ENCODE data around the gene CTNND2. TPM values are rescaled to one million over a fixed set of nuclear protein-coding genes. Genes with fewer than 3 reads are reported as not detected.

The CTNND2 gene
- total RNA-seq, 2 donors from 2014 or later = not detected

DNA sequence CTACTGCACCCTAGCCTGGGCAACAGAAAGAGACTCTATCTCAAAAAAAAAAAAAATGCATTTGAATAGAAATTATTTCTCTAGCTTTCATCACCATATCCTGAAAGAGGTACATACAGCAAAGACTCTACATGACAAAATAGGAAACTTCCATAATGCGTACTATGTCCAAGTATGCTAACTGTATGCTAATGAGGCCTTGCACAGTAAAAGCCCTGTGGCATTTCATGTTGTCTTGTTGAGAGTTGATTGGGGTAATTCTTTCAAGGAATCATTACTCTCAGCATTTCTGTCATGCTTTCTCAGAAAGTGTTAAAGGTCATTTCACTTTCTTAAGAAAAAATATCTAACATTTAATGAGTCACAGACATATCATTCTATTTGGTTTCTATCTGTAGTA lies 393.4 kb downstream of the CTNND2 start:
- DNase-seq (ENCODE audit: low spot score in 2 of 2) = no peak
- no peak overlapping the region for H3K27ac Mint-ChIP-seq
- no peaks in the 10 kb centered on the region for H3K9me3 Mint-ChIP-seq
- no peak for ATAC-seq
- H3K36me3 Mint-ChIP-seq = no peaks in the 10 kb centered on the region

DNA sequence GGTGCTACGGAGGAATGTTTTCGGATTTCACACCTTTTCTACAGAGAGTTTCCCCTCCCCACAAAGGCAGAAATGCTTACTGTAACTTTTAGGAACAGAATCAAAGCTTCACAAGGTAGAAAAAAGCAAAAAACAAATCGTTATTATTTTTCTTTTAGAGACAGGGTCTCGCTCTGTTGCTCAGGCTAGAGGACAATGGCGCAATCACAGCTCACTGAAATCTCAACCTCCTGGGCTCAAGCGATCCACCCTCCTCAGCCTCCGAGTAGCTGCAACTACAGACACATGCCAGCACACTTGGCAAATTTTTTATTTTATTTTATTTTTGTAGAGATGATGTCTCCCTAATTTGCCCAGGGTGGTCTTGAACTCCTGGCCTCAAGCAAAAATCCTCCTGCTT lies 394.5 kb downstream of the CTNND2 start:
- no peaks in the 10 kb centered on the region for H3K36me3 Mint-ChIP-seq
- DNase-seq (ENCODE audit: low spot score in 2 of 2) (no peak), ATAC-seq (no peak)
- H3K9me3 Mint-ChIP-seq = no peaks in the 10 kb centered on the region
- no peak overlapping the region for H3K27ac Mint-ChIP-seq

DNA sequence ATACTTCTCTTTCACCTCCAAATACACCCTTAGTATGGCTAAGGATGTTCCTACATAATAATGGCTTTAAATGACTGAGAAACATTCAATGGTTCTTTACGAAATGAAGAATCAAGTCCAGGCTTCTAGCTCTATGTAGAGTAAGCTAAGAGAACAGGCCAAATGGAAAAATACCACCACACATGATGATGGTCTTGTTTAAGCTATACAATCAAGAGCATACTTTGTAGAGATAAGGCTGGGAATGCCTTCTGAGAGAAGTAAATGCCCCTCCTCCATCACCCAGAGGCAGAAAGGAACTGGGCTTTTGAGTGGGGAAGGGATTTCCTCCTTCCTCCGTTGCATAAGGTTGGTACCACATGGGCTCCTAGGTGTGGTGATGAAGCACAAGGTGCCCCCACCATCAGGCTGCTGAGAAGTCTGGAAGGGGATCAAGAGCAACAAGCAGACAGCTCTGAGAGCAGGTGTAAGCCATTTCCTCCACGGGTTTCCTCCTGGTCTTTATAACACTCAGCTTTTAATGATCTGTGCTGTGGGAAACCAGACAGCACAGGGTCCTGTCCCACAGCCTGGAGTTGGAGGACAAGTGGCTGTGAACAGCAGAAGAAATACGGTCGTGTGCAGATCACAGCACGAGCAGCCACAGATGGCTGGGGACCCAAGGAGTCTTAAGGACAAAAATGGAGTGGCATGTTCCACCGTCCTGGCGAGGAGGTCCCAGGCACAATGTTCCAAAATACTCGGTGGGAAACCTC lies 396.9 kb downstream of the CTNND2 start:
- Mint-ChIP-seq H3K9me3 (no peaks in the 10 kb centered on the region), H3K27ac (no peak overlapping the region), H3K36me3 (no peaks in the 10 kb centered on the region)
- ATAC-seq = no peak
- no peak for DNase-seq (ENCODE audit: low spot score in 2 of 2)

DNA sequence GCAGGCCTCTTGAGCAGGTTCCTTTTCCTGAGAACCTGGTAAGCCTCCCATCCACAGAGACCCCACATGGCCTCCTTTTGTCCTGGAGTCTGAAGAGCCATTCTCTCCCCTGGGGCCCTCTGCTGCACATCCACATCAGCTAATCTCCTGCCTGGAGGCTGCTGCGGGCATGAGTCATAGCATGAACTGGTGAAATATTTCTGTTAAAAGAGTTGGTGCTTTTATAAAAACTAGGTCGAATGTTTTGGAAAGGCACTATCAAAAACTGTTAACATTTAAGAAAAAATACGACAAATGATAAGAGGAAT lies 399.4 kb downstream of the CTNND2 start:
- H3K27ac Mint-ChIP-seq = no peak overlapping the region
- DNase-seq (ENCODE audit: low spot score in 2 of 2) (no peak), ATAC-seq (no peak)
- H3K36me3 Mint-ChIP-seq = no peaks in the 10 kb centered on the region
- H3K9me3 Mint-ChIP-seq = no peaks in the 10 kb centered on the region

DNA sequence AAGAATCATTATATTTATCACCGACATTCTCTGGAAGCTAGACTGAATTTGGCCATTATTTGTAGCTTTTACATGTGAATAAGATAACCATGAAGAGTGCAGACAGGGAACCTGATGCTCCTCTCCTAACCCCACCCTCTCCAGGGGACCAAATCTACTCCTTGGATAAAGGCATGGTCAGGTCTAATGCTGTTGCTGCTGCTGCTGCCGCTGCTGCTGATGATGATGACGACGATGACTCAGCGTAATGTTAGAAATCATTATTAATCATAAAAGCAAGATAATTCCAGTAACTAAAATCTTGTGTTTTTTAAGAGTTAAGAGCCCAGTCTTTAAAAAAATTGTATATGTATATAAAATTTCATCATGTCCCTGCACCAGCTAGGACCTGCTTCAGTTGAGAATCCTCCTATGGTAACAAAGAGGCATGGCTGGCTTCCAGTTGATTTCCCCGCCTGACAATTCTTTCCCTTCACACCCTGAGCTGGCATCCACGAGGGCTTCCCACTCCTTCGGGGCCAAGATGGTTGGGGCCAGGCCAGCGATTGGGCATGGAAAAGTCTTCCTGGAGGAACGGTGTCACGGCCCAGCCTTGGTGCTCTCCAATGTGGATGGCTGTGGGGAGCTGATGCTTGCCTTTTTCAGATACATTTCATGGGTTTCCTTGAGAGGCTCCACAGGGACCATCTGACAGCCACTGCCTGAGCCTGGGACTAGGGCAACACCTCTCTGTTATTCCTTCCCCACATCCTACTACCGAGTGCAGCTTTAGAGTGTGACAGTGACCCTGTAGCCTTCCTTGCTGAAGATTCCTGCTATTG lies 400.0 kb downstream of the CTNND2 start:
- H3K36me3 Mint-ChIP-seq = no peaks in the 10 kb centered on the region
- H3K9me3 Mint-ChIP-seq = no peaks in the 10 kb centered on the region
- no peak for DNase-seq (ENCODE audit: low spot score in 2 of 2)
- ATAC-seq = no peak
- H3K27ac Mint-ChIP-seq = no peak overlapping the region

DNA sequence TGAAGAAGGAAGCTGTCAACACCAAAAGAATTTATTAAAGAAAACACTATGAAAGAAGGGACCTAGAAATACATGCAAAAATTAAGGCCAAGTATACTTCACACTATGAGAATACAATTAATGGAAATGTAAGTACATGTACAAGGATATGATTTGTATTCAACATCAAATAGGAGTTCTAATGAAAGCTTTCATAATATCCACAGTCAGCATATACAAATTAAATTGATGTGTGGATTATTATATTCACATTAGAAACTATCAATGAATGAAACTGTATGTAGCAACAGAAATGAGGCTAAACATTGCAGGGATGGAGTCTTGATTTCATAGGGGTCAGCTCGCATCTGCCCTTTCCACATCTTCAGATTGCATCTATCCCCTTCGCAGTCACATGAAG lies 401.5 kb downstream of the CTNND2 start:
- ATAC-seq (no peak), DNase-seq (ENCODE audit: low spot score in 2 of 2) (no peak)
- no peak overlapping the region for H3K27ac Mint-ChIP-seq
- no peaks in the 10 kb centered on the region for H3K36me3 Mint-ChIP-seq
- H3K9me3 Mint-ChIP-seq = no peaks in the 10 kb centered on the region

DNA sequence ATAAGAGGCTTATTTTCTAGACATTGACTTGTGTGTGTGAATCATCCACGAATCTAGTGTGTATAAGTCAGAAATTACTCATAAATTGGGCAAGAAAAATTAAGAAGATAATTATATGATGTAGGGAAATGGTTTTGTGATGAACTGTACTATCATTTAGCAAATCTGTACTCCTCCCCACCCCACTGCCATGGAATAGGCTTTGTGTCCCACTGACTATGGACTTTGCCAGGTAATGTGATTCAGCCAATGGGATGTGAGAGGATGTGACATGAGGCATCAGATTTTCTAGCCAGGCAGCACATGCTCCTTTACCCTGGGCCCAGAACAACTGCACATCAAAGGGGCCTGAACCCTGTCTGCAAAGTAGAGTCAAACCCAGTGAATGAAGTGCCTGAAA lies 406.6 kb downstream of the CTNND2 start:
- DNase-seq (ENCODE audit: low spot score in 2 of 2) = no peak
- no peak for ATAC-seq
- Mint-ChIP-seq H3K27ac (no peak overlapping the region), H3K36me3 (no peaks in the 10 kb centered on the region), H3K9me3 (no peaks in the 10 kb centered on the region)

DNA sequence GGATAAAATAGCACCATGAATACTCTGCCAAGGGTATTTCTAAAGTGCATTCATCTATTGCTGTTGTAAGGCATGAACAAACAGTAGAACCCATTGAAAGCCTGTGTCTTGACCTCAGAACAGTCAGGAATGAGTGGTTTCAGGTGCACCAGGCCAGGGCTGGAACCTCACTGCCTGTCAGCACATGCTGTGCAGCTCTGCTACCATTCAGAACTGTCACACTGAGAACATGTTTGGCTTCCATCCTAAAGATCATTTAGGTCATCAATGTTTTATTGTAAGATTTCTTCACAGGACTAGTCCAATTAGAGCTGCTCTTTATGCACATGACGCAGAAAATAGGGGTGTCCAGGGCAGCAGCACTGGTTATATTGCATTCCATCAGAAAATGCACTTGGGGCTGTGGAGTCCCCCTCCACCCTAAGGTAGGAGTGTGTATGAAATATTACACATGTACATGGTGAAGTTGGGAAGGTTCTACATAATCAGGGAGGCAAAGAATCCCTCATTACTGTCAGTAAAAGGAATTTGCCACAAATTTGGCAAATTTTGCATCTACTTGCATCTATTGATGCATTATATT lies 408.0 kb downstream of the CTNND2 start:
- Mint-ChIP-seq H3K9me3 (no peaks in the 10 kb centered on the region), H3K27ac (no peak overlapping the region), H3K36me3 (no peaks in the 10 kb centered on the region)
- DNase-seq (ENCODE audit: low spot score in 2 of 2) (no peak), ATAC-seq (no peak)

DNA sequence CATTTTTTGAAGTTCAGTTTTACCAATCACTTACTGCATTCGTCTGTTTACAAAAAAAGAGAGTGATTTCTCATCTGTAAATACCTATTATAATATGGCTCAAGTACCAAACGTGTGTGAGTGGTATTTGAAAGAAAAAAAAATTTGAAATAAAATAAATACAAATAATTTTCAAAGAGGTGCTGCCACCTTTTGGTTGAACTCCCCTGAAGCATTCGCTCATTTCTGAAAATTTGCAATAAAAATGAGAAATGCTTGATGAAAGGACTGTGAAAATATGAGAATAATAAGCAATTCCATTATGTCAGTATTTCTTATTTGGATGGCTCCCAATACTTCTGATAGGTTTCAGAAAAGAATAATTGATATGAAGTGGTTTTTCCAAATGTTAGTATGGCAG lies 409.9 kb downstream of the CTNND2 start:
- no peaks in the 10 kb centered on the region for H3K9me3 Mint-ChIP-seq
- DNase-seq (ENCODE audit: low spot score in 2 of 2) = no peak
- H3K36me3 Mint-ChIP-seq = no peaks in the 10 kb centered on the region
- no peak overlapping the region for H3K27ac Mint-ChIP-seq
- no peak for ATAC-seq

DNA sequence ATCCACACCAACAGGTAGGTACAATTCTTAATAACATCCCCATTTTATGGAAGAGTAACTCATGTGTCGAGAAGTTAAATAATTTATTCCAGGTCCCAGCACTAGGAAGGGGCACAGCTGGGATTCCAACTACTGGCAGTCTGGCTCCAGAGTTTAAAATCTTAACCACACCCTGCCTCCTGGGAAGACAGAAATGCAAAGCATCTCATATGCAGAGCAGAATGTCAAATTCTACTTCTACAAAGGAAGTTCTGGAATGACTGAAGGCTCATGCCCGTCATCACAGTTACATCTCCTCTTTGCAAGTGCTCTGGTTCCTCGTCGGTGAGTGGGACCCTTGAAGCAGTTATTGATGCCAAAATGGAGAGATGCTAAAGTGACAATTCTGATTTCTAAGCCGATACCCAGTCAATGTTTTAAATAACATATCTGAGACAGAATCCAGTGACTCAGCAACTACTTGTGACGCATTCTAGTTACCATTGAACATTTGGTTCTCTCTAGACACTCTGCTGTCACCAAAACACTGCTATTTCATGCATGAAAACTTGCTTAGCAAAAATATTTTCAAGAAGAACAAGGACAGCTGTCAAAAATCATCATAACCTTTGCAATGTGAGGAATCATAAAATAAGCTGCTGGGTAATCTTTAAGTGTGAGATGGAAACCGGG lies 412.7 kb downstream of the CTNND2 start:
- no peak for DNase-seq (ENCODE audit: low spot score in 2 of 2)
- Mint-ChIP-seq H3K9me3 (no peaks in the 10 kb centered on the region), H3K36me3 (no peaks in the 10 kb centered on the region), H3K27ac (no peak overlapping the region)
- no peak for ATAC-seq

DNA sequence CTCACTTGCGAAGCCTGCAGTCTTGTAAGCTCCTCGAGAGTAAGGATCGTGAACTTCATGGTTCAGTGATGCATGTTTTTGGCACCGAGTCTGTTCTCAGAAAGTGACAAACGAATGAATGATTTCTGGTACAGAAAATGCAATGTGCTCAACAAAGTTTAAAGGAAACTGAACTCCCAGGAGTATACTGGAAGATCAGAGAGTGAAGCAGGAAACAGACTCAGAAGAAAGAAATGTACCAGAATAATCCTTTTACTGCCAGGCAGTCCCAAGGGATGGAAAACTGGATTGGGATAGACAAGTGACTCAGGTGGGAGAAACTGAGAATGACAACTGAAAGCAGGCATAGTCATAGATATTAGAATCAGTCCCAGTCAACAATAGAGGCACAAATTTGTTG lies 420.6 kb downstream of the CTNND2 start:
- Mint-ChIP-seq H3K36me3 (peaks cover 0 to 8% of the 10 kb centered on the region in 2 donors), H3K9me3 (peaks cover 9 to 10% of the 10 kb centered on the region in 2 donors), H3K27ac (no peak overlapping the region)
- no peak for DNase-seq (ENCODE audit: low spot score in 2 of 2)
- ATAC-seq = no peak

DNA sequence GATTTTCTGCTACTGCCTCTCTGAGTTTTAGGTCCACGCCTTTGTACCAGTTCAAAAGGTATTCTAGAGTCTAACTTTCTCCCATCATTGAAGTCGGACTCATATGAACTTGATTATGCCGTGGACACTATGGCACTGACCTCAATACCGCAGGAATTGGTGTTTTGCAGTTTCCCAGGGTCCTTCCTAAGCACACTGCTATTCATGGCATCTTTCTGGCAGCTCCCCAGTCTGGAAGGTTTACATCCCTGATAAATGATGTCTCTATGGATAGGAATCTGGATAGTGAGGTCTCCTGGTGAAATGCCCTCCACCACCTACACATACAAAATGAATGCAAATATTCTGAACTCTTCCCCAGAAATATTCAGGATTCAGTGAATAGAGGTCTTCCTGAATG lies 422.2 kb downstream of the CTNND2 start:
- DNase-seq (ENCODE audit: low spot score in 2 of 2) (no peak), ATAC-seq (no peak)
- Mint-ChIP-seq H3K36me3 (peaks cover 0 to 8% of the 10 kb centered on the region in 2 donors), H3K27ac (no peak overlapping the region), H3K9me3 (peaks cover 9 to 10% of the 10 kb centered on the region in 2 donors)

DNA sequence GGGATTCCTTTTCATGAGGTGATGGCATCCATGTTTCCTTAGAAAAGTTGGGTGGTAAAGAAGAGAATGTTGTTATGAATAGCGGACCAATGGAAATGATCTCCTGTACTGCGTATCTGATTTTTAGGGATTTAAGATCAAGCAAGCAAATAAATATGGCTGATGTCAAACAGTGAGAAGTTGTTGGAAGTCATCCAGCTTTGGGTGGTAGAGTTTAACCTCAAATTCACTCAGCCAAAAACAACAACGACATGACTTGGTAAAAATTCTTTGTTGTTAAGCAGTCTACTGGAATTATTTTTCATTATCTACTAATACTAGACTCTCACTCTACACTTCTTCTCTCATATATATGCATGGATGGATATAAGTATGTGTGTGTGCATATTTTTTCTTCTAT lies 426.5 kb downstream of the CTNND2 start:
- DNase-seq (ENCODE audit: low spot score in 2 of 2) = no peak
- ATAC-seq = no peak
- no peak overlapping the region for H3K27ac Mint-ChIP-seq
- H3K36me3 Mint-ChIP-seq = peaks cover 0 to 8% of the 10 kb centered on the region in 2 donors
- peaks cover 5 to 6% of the 10 kb centered on the region in 2 donors for H3K9me3 Mint-ChIP-seq

DNA sequence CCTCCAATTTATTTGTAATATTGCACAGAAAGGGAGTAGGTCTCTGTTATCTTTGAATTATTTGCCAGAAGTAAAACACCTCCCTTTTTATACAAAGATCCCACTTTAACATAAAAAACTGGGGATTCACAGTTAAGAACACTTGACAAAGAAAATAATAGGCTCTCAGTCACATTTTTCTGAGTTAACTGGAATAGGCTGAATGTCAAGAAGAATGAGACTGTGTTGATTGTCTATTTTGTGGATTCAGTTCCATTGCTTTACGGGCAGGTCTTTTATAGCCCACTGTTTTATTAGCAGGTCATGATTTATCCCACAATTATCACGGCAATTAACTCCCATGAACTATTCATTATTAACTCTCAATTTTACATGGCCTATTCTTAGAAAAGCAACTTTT lies 427.4 kb downstream of the CTNND2 start:
- DNase-seq (ENCODE audit: low spot score in 2 of 2) (no peak), ATAC-seq (no peak)
- Mint-ChIP-seq H3K9me3 (no peaks in the 10 kb centered on the region), H3K36me3 (no peaks in the 10 kb centered on the region), H3K27ac (no peak overlapping the region)

DNA sequence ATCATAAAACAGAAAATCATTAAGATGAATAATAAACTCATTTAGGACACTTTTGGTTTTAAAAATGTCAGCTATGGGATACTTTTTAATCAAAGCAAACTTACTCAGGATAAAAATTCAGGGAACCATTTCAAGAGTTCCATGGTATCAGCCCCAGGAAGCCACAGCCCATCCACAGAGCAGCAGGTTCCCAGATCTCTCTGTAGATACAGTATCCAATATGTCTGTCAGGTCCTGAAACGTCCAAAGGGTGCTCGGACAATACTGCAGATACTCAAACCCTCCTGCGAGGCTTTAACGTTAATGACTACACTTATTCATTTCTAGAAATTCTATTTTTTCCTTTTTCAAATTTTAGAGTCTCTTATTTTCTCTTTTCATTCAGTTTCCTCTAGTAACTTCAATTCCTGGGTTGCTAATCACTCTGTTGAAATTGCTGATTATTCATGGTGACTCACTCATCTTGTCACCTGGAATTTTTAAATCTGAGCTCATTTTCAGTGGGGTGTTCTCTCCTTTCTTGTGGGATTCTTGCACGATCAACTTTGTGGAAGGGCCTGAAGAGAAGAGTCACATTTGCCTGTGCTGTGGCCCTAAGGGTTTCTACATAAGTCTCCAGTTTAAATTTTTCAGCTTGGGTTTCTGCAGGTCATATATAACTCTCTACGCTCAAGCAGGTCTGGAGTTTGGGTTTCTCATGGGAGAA lies 435.8 kb downstream of the CTNND2 start:
- Mint-ChIP-seq H3K27ac (no peak overlapping the region), H3K9me3 (peaks cover 0 to 3% of the 10 kb centered on the region in 2 donors), H3K36me3 (no peaks in the 10 kb centered on the region)
- ATAC-seq (no peak), DNase-seq (ENCODE audit: low spot score in 2 of 2) (no peak)

DNA sequence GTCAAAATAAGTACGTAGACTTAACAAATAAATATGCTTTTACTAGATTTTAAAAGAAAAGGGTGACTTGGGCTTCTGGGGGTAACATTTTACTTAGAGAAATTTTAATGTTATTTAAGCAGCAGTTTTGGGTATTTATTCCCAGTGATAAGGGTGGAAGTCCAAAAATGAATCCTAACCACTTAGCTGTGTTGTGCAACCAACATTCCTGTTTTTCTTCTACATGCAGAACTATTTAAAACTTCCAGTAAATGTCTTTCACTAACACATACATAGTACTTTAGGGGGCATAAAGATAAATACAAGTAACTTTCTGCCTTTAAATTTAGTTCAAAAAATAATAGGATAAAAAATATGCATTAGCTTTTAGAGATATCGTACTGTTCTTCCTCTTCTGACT lies 436.7 kb downstream of the CTNND2 start:
- peaks cover 0 to 3% of the 10 kb centered on the region in 2 donors for H3K9me3 Mint-ChIP-seq
- DNase-seq (ENCODE audit: low spot score in 2 of 2) (no peak), ATAC-seq (no peak)
- H3K27ac Mint-ChIP-seq = no peak overlapping the region
- H3K36me3 Mint-ChIP-seq = no peaks in the 10 kb centered on the region

DNA sequence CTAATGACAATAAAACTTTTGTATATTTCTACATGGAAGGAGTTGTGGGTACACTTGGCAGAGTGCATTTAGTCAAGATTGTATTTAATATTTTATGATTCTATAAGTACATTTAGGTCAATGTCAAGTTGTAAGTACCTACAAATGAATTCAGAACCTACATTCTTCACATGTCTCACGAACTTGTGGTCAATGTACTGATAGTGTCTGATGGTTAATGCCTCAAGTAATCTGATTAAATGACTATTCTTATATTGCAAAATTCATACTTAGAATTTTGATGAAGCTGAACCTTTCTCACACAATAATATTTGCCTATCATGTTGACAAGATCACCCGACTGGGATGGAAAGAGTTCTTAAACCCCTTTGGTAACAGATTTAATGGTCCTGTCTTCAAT lies 444.5 kb downstream of the CTNND2 start:
- no peak for ATAC-seq
- DNase-seq (ENCODE audit: low spot score in 2 of 2) = no peak
- peaks cover 0 to 8% of the 10 kb centered on the region in 2 donors for H3K9me3 Mint-ChIP-seq
- H3K27ac Mint-ChIP-seq = no peak overlapping the region
- H3K36me3 Mint-ChIP-seq = no peaks in the 10 kb centered on the region
